ENCODE measurements around the gene IL10RA. TPM values are rescaled to one million over a fixed set of nuclear protein-coding genes. Genes with fewer than 3 reads are reported as not detected.

IL10RA gene
- total RNA-seq, 2 experiments from 2014 or later = 15.7 to 25.2 TPM

DNA sequence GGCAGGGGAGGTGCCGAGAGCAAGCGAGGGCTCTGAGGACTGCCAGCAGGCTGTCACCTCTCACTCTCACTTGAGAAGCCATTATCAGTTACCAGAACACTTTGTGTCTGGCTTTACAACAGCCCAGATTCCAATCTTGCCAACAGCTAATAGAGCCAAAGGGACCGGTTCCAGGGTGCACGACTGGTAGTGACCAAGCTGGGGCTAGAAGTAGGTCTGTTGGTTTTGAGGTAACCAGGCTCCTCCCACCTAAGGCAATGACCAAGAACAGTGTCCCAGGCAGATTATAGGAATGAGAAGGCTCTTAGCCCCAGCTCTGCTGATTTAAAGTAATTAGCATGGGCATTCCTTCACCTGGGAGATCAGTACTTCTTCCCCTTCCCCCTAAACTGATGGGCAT lies 7.2 kb upstream of the IL10RA start:
- Histone ChIP-seq H3K4me2 (ENCODE audit: low read length) (no peak overlapping the region), H3K9me2 (ENCODE audit: insufficient read depth, low read length) (no peaks in the 10 kb centered on the region), H3K9me3 (ENCODE audit: low read length) (no peaks in the 10 kb centered on the region), H3K27ac (ENCODE audit: low read depth, low read length, poor library complexity, severe bottlenecking) (no peak overlapping the region), H4K20me1 (ENCODE audit: insufficient read depth, low read length) (no peaks in the 10 kb centered on the region), H3K36me3 (ENCODE audit: insufficient read depth, low read length) (no peaks in the 10 kb centered on the region; the same call in 1 of the 2 replicates), H3K4me3 (ENCODE audit: low read depth, low read length, poor library complexity, severe bottlenecking) (no peak overlapping the region), H3K4me1 (ENCODE audit: insufficient read depth, low read length, poor library complexity, severe bottlenecking) (peaks cover 12% of the 10 kb centered on the region), H2AFZ (ENCODE audit: low read length) (no peak overlapping the region), H3K79me2 (ENCODE audit: insufficient read depth, low read depth, low read length) (no peaks in the 10 kb centered on the region)
- ChIA-PET CTCF (ENCODE audit: unreplicated experiment) (interaction anchor here (1.0 kb wide), 1 partner anchor 74 kb away, joined by 3 read pairs; no protein-coding TSS in a partner anchor), POLR2A (interaction anchor here (0.6 to 0.8 kb wide), 2 partner anchors 14 to 26 kb away, joined by 3 read pairs; no protein-coding TSS in a partner anchor)
- TF ChIP-seq CTCF (conservative IDR thresholded peaks at IDR 0.05; ENCODE audit: low read length) = no peak
- TF ChIP-seq EZH2phosphoT487 (IDR thresholded peaks at IDR 0.05; ENCODE audit: borderline replicate concordance, low read depth, low read length) = no peak
- intact Hi-C loops (cut with micrococcal nuclease; ENCODE audit: unreplicated experiment) = no loop called here
- no peak for DNase-seq (ENCODE audit: low spot score)
- BruUV-seq (replicated peaks) = no TSS peak

DNA sequence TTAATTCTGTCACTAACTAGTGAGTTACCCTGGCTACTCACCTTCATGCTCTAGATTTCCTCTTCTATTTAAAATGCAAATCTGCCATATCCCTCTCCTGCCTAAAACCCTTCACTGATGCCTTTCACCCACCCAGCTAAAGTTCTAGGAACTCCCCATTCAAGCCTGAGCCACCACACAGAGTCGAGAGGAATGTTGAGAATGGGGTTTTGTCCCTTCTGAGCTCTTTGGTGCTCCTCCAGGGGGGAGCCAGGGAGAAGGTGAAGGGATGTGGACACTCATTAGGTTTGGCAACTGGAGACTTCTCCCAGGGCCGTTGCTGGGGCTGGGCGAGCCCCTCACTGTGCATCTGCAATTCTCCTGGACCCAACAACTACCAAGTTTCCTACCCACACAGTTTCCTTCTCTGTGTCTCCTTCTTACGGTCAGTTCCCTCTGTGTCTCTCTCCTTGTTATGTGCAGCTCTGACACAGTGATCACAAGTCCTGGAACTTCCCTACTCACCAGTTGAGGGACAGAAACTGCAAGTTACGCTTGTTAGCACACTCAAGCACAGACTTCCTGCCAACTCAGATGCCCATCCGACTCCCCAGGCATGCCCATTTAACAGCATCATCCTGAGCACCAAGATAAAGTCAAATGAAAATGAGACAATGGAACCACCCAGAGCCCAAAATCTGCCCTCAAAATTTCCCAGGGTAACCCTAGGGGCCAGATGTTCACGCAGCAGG lies 6.5 kb upstream of the IL10RA start:
- H3K9me2 ChIP-seq (ENCODE audit: insufficient read depth, low read length) = no peaks in the 10 kb centered on the region
- no peaks in the 10 kb centered on the region for H4K20me1 ChIP-seq (ENCODE audit: insufficient read depth, low read length)
- H3K4me1 ChIP-seq (ENCODE audit: insufficient read depth, low read length, poor library complexity, severe bottlenecking) = peaks cover 12% of the 10 kb centered on the region
- ChIA-PET CTCF (ENCODE audit: unreplicated experiment) (interaction anchor here (0.6 to 1.0 kb wide), 2 partner anchors 74 to 344 kb away, joined by 3 read pairs; no protein-coding TSS in a partner anchor), POLR2A (interaction anchor here (0.6 to 1.3 kb wide), 4 partner anchors 14 to 431 kb away, joined by 3 to 6 read pairs (median 3); no protein-coding TSS in a partner anchor)
- H3K4me2 ChIP-seq (ENCODE audit: low read length) = peak overlapping the region; percentile 8; the same call in 1 of the 2 replicates
- H3K4me3 ChIP-seq (ENCODE audit: low read depth, low read length, poor library complexity, severe bottlenecking) = no peak overlapping the region
- peak; percentile 40 for DNase-seq (ENCODE audit: low spot score)
- no peak for TF ChIP-seq CTCF (conservative IDR thresholded peaks at IDR 0.05; ENCODE audit: low read length)
- TF ChIP-seq EZH2phosphoT487 (IDR thresholded peaks at IDR 0.05; ENCODE audit: borderline replicate concordance, low read depth, low read length) = no peak
- H2AFZ ChIP-seq (ENCODE audit: low read length) = peak overlapping the region; percentile 11; the same call in 1 of the 2 replicates
- H3K9me3 ChIP-seq (ENCODE audit: low read length) = no peaks in the 10 kb centered on the region
- intact Hi-C loops (cut with micrococcal nuclease; ENCODE audit: unreplicated experiment) = no loop called here
- no TSS peak for BruUV-seq (replicated peaks)
- H3K79me2 ChIP-seq (ENCODE audit: insufficient read depth, low read depth, low read length) = no peaks in the 10 kb centered on the region
- H3K27ac ChIP-seq (ENCODE audit: low read depth, low read length, poor library complexity, severe bottlenecking) = no peak overlapping the region
- peaks cover 3% of the 10 kb centered on the region; the same call in 1 of the 2 replicates for H3K36me3 ChIP-seq (ENCODE audit: insufficient read depth, low read length)

Data from OCI-LY7 (cell line).